ENCODE results near the gene STYXL2.

The STYXL2 gene

GRCh38 chr1:167057241-167057688, 36.6 kb upstream of the STYXL2 start:
- H3K4me3 ChIP-seq (ENCODE audit: low read depth, low read length) = no peak overlapping the region
- CTCF ChIA-PET = interaction anchor here (0.5 to 16.2 kb wide), 31 partner anchors 9 to 1536 kb away, joined by 3 to 702 read pairs (median 4); partner anchors contain the start of gene TADA1
- H3K27ac ChIP-seq (ENCODE audit: extremely low read depth, low read depth, low read length) = no peak overlapping the region
- H3K36me3 ChIP-seq (ENCODE audit: control insufficient read depth in 2 of 2, insufficient read depth in 1 of 2, low read length in 2 of 2) = no peaks in the 10 kb centered on the region
- no peaks in the 10 kb centered on the region for H3K9me3 ChIP-seq (ENCODE audit: control insufficient read depth, insufficient read depth, low read depth, low read length)
- no peaks in the 10 kb centered on the region for H3K4me1 ChIP-seq (ENCODE audit: control insufficient read depth, insufficient read depth, low read length)
- POLR2A ChIA-PET = interaction anchor here (0.8 to 1.2 kb wide), 3 partner anchors 147 to 218 kb away, joined by 3 to 8 read pairs (median 4); partner anchors contain the start of genes POGK and POU2F1
- TF ChIP-seq ZNF24 (tag by site-specific recombination; IDR thresholded peaks at IDR 0.05) = no peak
- 0 out of 2 replicates have a peak, but pooled peaks have one; percentile 40 for TF ChIP-seq ZNF366 (tag by site-specific recombination; conservative IDR thresholded peaks at IDR 0.05)
- no peak for TF ChIP-seq ZFP3 (tag by site-specific recombination; IDR thresholded peaks at IDR 0.05; ENCODE audit: low read depth)
- TF ChIP-seq ZNF654 (tag by site-specific recombination; IDR thresholded peaks at IDR 0.05; ENCODE audit: low read depth) = peak; percentile 85
- TF ChIP-seq ZSCAN18 (tag by site-specific recombination; IDR thresholded peaks at IDR 0.05) = no peak
- no peak for TF ChIP-seq ZNF670 (tag by site-specific recombination; IDR thresholded peaks at IDR 0.05; ENCODE audit: low read depth)
- TF ChIP-seq PRDM1 (tag by site-specific recombination; IDR thresholded peaks at IDR 0.05) = 0 out of 2 replicates have a peak, but pooled peaks have one; percentile 3
- TF ChIP-seq ZNF221 (tag by site-specific recombination; IDR thresholded peaks at IDR 0.05; ENCODE audit: borderline replicate concordance) = no peak
- TF ChIP-seq KLF10 (tag by site-specific recombination; IDR thresholded peaks at IDR 0.05) = no peak
- TF ChIP-seq EGR2 (tag by site-specific recombination; IDR thresholded peaks at IDR 0.05; ENCODE audit: low read depth) = no peak
- TF ChIP-seq ZBTB17 (tag by site-specific recombination; IDR thresholded peaks at IDR 0.05) = peak; percentile 65; the same call in 1 of the 2 replicates
- TF ChIP-seq ZBTB26 (tag by site-specific recombination; optimal IDR thresholded peaks at IDR 0.05) = no peak
- TF ChIP-seq HOXD13 (CRISPR knock-in tag; IDR thresholded peaks at IDR 0.05; ENCODE audit: borderline replicate concordance) = no peak
- peak; percentile 75 for TF ChIP-seq CTCF (tag by site-specific recombination; IDR thresholded peaks at IDR 0.05)
- no peak for TF ChIP-seq ZSCAN30 (tag by site-specific recombination; IDR thresholded peaks at IDR 0.05)
- no peak for TF ChIP-seq ZNF223 (tag by site-specific recombination; IDR thresholded peaks at IDR 0.05)
- no peak for TF ChIP-seq MYNN (tag by site-specific recombination; IDR thresholded peaks at IDR 0.05; ENCODE audit: borderline replicate concordance)
- TF ChIP-seq ZNF18 (tag by site-specific recombination; IDR thresholded peaks at IDR 0.05) = no peak
- no peak for TF ChIP-seq ZNF266 (tag by site-specific recombination; IDR thresholded peaks at IDR 0.05; ENCODE audit: low read depth)
- TF ChIP-seq ZNF629 (tag by site-specific recombination; IDR thresholded peaks at IDR 0.05) = no peak
- TF ChIP-seq ZNF600 (tag by site-specific recombination; IDR thresholded peaks at IDR 0.05) = 0 out of 2 replicates have a peak, but pooled peaks have one; percentile 8
- peak; percentile 43; the same call in 1 of the 2 replicates for TF ChIP-seq ZBTB48 (tag by site-specific recombination; IDR thresholded peaks at IDR 0.05)
- TF ChIP-seq PRDM2 (tag by site-specific recombination; IDR thresholded peaks at IDR 0.05; ENCODE audit: borderline replicate concordance) = no peak
- no peak for TF ChIP-seq ZNF830 (tag by site-specific recombination; IDR thresholded peaks at IDR 0.05; ENCODE audit: low read depth)
- TF ChIP-seq ZNF548 (tag by site-specific recombination; IDR thresholded peaks at IDR 0.05) = no peak
